K562 (cell line): ENCODE data around the gene GAS1. TPM values are rescaled to one million over a fixed set of nuclear protein-coding genes. Genes with fewer than 3 reads are reported as not detected.

Experiments
- ATAC-seq: fragments of 200-7000 bp; cut with Tn5 transposase; 3 replicates; pipeline ENCODE4 v1.9.1; 2020; ENCODE audit warnings: moderate library complexity
- BruUV-seq: library from RNA; stranded (reverse); fragments of 400-500 nt; replicated peaks from 2 replicates; lab custom pipeline; 2021; lab: Mats Ljungman, UMichigan
- CTCF ChIA-PET: fragments of 300-600 bp; formaldehyde crosslinking; extraction: SDS; loops from one replicate; lab custom pipeline; 2021; ENCODE audit warnings: low intra/inter-chr PET ratio; lab: Yijun Ruan, JAX
- POLR2A ChIA-PET: fragments of 300-600, 350-650 bp; sonication (Branson Sonifier 250); formaldehyde crosslinking; extraction: SDS; loops from one replicate; lab custom pipeline; 2021; ENCODE audit warnings: antibody characterized with exemption, inconsistent platforms; lab: Yijun Ruan, JAX
- DNase-seq, 4 experiments: peaks; one replicate each; pipeline versions ENCODE4 v3.0.0 to v3.0.0-alpha.2; 2011 to 2018; ENCODE audit warnings: low spot score in 3 of 4, mixed read lengths in 3 of 4; ENCODE audit errors: extremely low read depth in 1 of 4
- FAIRE-seq: peaks from 2 replicates; lab custom pipeline; 2011; peaks lifted over from hg19 to GRCh38; lab: Jason Lieb, UNC
- H2AFZ ChIP-seq: 2 replicates; pipeline ENCODE4 v1.6.0; 2011; ENCODE audit warnings: low read depth, low read length, control low read depth, inconsistent platforms
- H3K27ac ChIP-seq: fragments of 200-600 bp; 3 replicates; pipeline ENCODE4 v1.8.0; 2011; ENCODE audit warnings: low read depth, mild to moderate bottlenecking, control low read depth, inconsistent platforms, low read length, moderate library complexity, mixed read lengths; ENCODE audit errors: extremely low read depth
- H3K27me3 ChIP-seq, 2 experiments: fragments of 300-600 bp in 1 of 2; 2 replicates in 1 of 2; 3 replicates in 1 of 2; pipeline versions ENCODE4 v1.6.0 to v1.8.0; 2011; ENCODE audit warnings: inconsistent platforms in 2 of 2, low read length in 2 of 2, mild to moderate bottlenecking in 1 of 2, mixed read lengths in 1 of 2, moderate library complexity in 1 of 2; ENCODE audit not compliant: control insufficient read depth in 2 of 2, insufficient read depth in 2 of 2
- H3K36me3 ChIP-seq: fragments of 300-600 bp; 3 replicates; pipeline ENCODE4 v1.8.0; 2011; ENCODE audit warnings: mild to moderate bottlenecking, low read length, inconsistent platforms; ENCODE audit not compliant: control insufficient read depth, insufficient read depth
- H3K4me1 ChIP-seq, 2 experiments: fragments of 200-600 bp in 1 of 2; replicated peaks in 1 of 2; 2 replicates in 1 of 2; 3 replicates in 1 of 2; pipeline versions ENCODE4 v1.5.1 to v1.8.0; 2011; ENCODE audit warnings: inconsistent platforms in 2 of 2, low read length in 2 of 2, mild to moderate bottlenecking in 1 of 2, mixed read lengths in 1 of 2, moderate library complexity in 1 of 2; ENCODE audit not compliant: control insufficient read depth in 2 of 2, insufficient read depth in 2 of 2
- H3K4me2 ChIP-seq: 2 replicates; pipeline ENCODE4 v1.6.1; 2011; ENCODE audit warnings: low read length, control low read depth, inconsistent platforms, mixed read lengths; ENCODE audit not compliant: insufficient read depth
- H3K4me3 ChIP-seq: fragments of 200-600 bp; sonication (generic), shearing (Covaris generic); 2 replicates; pipeline ENCODE4 v1.5.1; 2016; ENCODE audit warnings: control low read depth, inconsistent platforms
- H3K79me2 ChIP-seq: fragments of 200-600 bp; 3 replicates; pipeline ENCODE4 v1.8.0; 2011; ENCODE audit warnings: low read length, inconsistent platforms; ENCODE audit not compliant: control insufficient read depth, insufficient read depth
- H3K9ac ChIP-seq, 2 experiments: 2 replicates each; pipeline versions ENCODE4 v1.6.0 to v1.6.1; 2011; ENCODE audit warnings: low read depth in 2 of 2, low read length in 2 of 2, control low read depth in 1 of 2, inconsistent platforms in 1 of 2, mild to moderate bottlenecking in 1 of 2, mixed read lengths in 1 of 2; ENCODE audit not compliant: insufficient read depth in 1 of 2
- H3K9me1 ChIP-seq: one replicate; pipeline ENCODE4 v1.6.0; 2011; ENCODE audit warnings: inconsistent platforms, mild to moderate bottlenecking, low read length, moderate library complexity; ENCODE audit not compliant: control insufficient read depth, insufficient read depth
- H3K9me3 ChIP-seq: replicated peaks from 2 replicates; pipeline ENCODE4 v1.5.1; 2011; ENCODE audit warnings: low read depth, low read length, inconsistent platforms; ENCODE audit not compliant: control insufficient read depth, insufficient read depth
- H4K20me1 ChIP-seq: replicated peaks from 2 replicates; pipeline ENCODE4 v1.6.1; 2011; ENCODE audit warnings: low read length, inconsistent platforms, mixed read lengths; ENCODE audit not compliant: control insufficient read depth, insufficient read depth
- BCOR ChIP-seq: fragments of 450-650 bp; IDR thresholded peaks from 2 replicates; pipeline ENCODE4 v1.6.1; 2016
- BRF1 ChIP-seq: IDR thresholded peaks from 3 replicates; pipeline ENCODE4 v1.6.1; 2011; ENCODE audit warnings: borderline replicate concordance, mild to moderate bottlenecking; ENCODE audit not compliant: insufficient read length; ENCODE audit errors: extremely low read depth
- CHD2 ChIP-seq: IDR thresholded peaks from 2 replicates; pipeline ENCODE4 v1.6.1; 2011; ENCODE audit warnings: low read depth, low read length
- CLOCK ChIP-seq: fragments of 250-450 bp; sonication (Bioruptor Pico); IDR thresholded peaks from 2 replicates; pipeline ENCODE4 v1.4.0; 2020; ENCODE audit warnings: mild to moderate bottlenecking, moderate library complexity, borderline replicate concordance
- GABPA ChIP-seq: fragments of 200-800 bp; sonication (Bioruptor generic); conservative IDR thresholded peaks from 2 replicates; pipeline ENCODE4 v1.6.1; 2016; ENCODE audit warnings: low read depth, missing genetic modification characterization, missing compliant biosample characterization
- HMG20B ChIP-seq: fragments of 250-450 bp; sonication (Bioruptor Pico); IDR thresholded peaks from 2 replicates; pipeline ENCODE4 v1.5.0; 2021; ENCODE audit warnings: mild to moderate bottlenecking
- MBD2 ChIP-seq: sonication (generic); IDR thresholded peaks from 2 replicates; pipeline ENCODE4 v1.6.1; 2016; ENCODE audit warnings: low read depth, borderline replicate concordance
- NFIC ChIP-seq: fragments of 450-650 bp; IDR thresholded peaks from 2 replicates; pipeline ENCODE4 v1.6.1; 2017; ENCODE audit warnings: mild to moderate bottlenecking, inconsistent platforms
- POLR3G ChIP-seq: IDR thresholded peaks from 2 replicates; pipeline ENCODE4 v1.6.1; 2011; ENCODE audit not compliant: insufficient read length, insufficient replicate concordance; ENCODE audit errors: extremely low read depth
- RAD51 ChIP-seq: fragments of 450-650 bp; IDR thresholded peaks from 2 replicates; pipeline ENCODE4 v1.7.1; 2016; ENCODE audit warnings: low read depth, mild to moderate bottlenecking, borderline replicate concordance
- SIN3B ChIP-seq: fragments of 450-650 bp; IDR thresholded peaks from 2 replicates; pipeline ENCODE4 v1.6.1; 2017; ENCODE audit warnings: low read depth, mild to moderate bottlenecking, moderate library complexity
- ZNF140 ChIP-seq: fragments of 250-450 bp; sonication (Bioruptor Pico); IDR thresholded peaks from 2 replicates; pipeline ENCODE4 v1.8.0; 2021; ENCODE audit warnings: moderate library complexity, mild to moderate bottlenecking, inconsistent platforms
- ZNF644 ChIP-seq: fragments of 200-800 bp; sonication (Bioruptor generic); IDR thresholded peaks from 2 replicates; pipeline ENCODE4 v1.6.1; 2016; ENCODE audit warnings: low read depth, missing genetic modification characterization, missing compliant biosample characterization
- ZNF766 ChIP-seq: fragments of 200-800 bp; sonication (Bioruptor generic); conservative IDR thresholded peaks from 2 replicates; pipeline ENCODE4 v1.6.1; 2016; ENCODE audit warnings: missing genetic modification characterization, missing compliant biosample characterization
- WGBS: fragments of 100-300 bp; shearing (Covaris generic); methylation state at CpG from one replicate; pipeline ENCODE4 v1.1.6; 2016; ENCODE audit warnings: low coverage, mixed read lengths; ENCODE audit not compliant: insufficient coverage; ENCODE audit errors: missing lambda C conversion rate; 5-methylcytosine and 5-hydroxymethylcytosine counted together
- in situ Hi-C: fragments of 300-500 bp; cut with MboI; formaldehyde crosslinking; loops from 4 replicates; pipeline ENCODE4 v1.15.0; 2018; ENCODE audit warnings: inconsistent platforms, mixed read lengths
- intact Hi-C: fragments of 100-400 bp; cut with micrococcal nuclease; formaldehyde crosslinking; loops from 2 replicates; pipeline ENCODE4 v1.14.2; 2022
- polyA plus RNA-seq, 8 experiments: library from polyadenylated mRNA; depleted of rRNA in 4 of 8; stranded (reverse) in 5 of 8; unstranded in 3 of 8; fragments of >200 nt; fragmentation: Nextera tagmentation in 2 of 8; fragmentation: Illumina TruSeq in 1 of 8; extraction: Ambion mirVana in 2 of 8; extraction: Trizol in 1 of 8; gene quantifications; 2 replicates each; pipeline versions ENCODE4 v1.2.1 to v1.2.3, GENCODE V29; 2011 to 2014; ENCODE audit warnings: inconsistent platforms in 1 of 8, missing spikeins in 1 of 8
- total RNA-seq, 7 experiments: library from RNA; depleted of rRNA in 6 of 7; stranded (reverse); fragments of >200 nt in 6 of 7; fragmentation: Illumina TruSeq in 2 of 7; extraction: Trizol in 2 of 7; gene quantifications; 2 replicates each; pipeline versions ENCODE4 v1.2.1 to v1.2.3, GENCODE V29; 2011 to 2021; ENCODE audit warnings: low replicate concordance in 1 of 7
- TF ChIP-seq, protein P1 (sequence below): fragments of 250-450 bp; sonication (Bioruptor Pico); IDR thresholded peaks from 2 replicates; pipeline ENCODE4 v1.5.1; 2021; ENCODE audit warnings: mild to moderate bottlenecking
- TF ChIP-seq, protein P2 (sequence below): fragments of 450-650 bp; formaldehyde crosslinking; IDR thresholded peaks from 2 replicates; pipeline ENCODE4 v1.4.0; 2020; ENCODE audit warnings: mild to moderate bottlenecking, moderate library complexity
- TF ChIP-seq, protein P3 (sequence below): fragments of 200-800 bp; sonication (Bioruptor generic); IDR thresholded peaks from 2 replicates; pipeline ENCODE4 v1.6.1; 2017; ENCODE audit warnings: missing genetic modification characterization, missing compliant biosample characterization

The GAS1 gene
- total and polyA plus RNA-seq, 9 of the 15 experiments (the other 6 are each of a cell fraction or from before 2014, with no cell fraction given), result 0.07 to 0.09 TPM; not detected in 7

GRCh38 chr9:86926145-86926544, 21.2 kb downstream of the GAS1 start:
- no peak for ATAC-seq
- no peaks in the 10 kb centered on the region for H3K27me3 ChIP-seq
- H3K4me3 ChIP-seq, result no peak overlapping the region
- TF ChIP-seq, protein P1, sequence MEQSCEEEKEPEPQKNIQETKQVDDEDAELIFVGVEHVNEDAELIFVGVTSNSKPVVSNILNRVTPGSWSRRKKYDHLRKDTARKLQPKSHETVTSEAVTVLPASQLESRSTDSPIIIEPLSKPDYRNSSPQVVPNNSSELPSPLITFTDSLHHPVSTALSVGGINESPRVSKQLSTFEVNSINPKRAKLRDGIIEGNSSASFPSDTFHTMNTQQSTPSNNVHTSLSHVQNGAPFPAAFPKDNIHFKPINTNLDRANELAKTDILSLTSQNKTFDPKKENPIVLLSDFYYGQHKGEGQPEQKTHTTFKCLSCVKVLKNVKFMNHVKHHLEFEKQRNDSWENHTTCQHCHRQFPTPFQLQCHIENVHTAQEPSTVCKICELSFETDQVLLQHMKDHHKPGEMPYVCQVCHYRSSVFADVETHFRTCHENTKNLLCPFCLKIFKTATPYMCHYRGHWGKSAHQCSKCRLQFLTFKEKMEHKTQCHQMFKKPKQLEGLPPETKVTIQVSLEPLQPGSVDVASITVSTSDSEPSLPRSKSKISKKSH (CRISPR knock-in tag), result no peak
- no peak for TF ChIP-seq CLOCK (CRISPR knock-in tag)
- no peak for TF ChIP-seq ZNF766 (CRISPR knock-in tag)
- TF ChIP-seq RAD51, result no peak
- TF ChIP-seq ZNF140, result no peak
- TF ChIP-seq BRF1, result no peak
- TF ChIP-seq, protein P2, sequence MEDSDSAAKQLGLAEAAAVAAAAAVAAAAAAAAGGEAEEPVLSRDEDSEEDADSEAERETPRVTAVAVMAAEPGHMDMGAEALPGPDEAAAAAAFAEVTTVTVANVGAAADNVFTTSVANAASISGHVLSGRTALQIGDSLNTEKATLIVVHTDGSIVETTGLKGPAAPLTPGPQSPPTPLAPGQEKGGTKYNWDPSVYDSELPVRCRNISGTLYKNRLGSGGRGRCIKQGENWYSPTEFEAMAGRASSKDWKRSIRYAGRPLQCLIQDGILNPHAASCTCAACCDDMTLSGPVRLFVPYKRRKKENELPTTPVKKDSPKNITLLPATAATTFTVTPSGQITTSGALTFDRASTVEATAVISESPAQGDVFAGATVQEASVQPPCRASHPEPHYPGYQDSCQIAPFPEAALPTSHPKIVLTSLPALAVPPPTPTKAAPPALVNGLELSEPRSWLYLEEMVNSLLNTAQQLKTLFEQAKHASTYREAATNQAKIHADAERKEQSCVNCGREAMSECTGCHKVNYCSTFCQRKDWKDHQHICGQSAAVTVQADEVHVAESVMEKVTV, result no peak
- TF ChIP-seq NFIC, result no peak
- no peak for TF ChIP-seq ZNF644
- no peak for TF ChIP-seq HMG20B (CRISPR knock-in tag)
- TF ChIP-seq GABPA, result no peak
- TF ChIP-seq POLR3G, result no peak
- TF ChIP-seq SIN3B, result no peak
- TF ChIP-seq MBD2, result no peak
- TF ChIP-seq, protein P3, sequence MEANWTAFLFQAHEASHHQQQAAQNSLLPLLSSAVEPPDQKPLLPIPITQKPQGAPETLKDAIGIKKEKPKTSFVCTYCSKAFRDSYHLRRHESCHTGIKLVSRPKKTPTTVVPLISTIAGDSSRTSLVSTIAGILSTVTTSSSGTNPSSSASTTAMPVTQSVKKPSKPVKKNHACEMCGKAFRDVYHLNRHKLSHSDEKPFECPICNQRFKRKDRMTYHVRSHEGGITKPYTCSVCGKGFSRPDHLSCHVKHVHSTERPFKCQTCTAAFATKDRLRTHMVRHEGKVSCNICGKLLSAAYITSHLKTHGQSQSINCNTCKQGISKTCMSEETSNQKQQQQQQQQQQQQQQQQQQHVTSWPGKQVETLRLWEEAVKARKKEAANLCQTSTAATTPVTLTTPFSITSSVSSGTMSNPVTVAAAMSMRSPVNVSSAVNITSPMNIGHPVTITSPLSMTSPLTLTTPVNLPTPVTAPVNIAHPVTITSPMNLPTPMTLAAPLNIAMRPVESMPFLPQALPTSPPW (CRISPR knock-in tag), result no peak
- TF ChIP-seq BCOR, result no peak
- no peak for TF ChIP-seq CHD2
- H3K9me1 ChIP-seq, result no peaks in the 10 kb centered on the region
- no peaks in the 10 kb centered on the region for H3K36me3 ChIP-seq
- no peak for FAIRE-seq
- POLR2A ChIA-PET, result no interaction called here
- CTCF ChIA-PET, result no interaction called here
- H3K79me2 ChIP-seq, result no peaks in the 10 kb centered on the region
- no peaks in the 10 kb centered on the region for H3K9me3 ChIP-seq
- in situ Hi-C loops, result no loop called here
- H3K27ac ChIP-seq, result no peak overlapping the region
- no peak overlapping the region for H3K4me2 ChIP-seq
- H3K9ac ChIP-seq, result no peak overlapping the region
- 0% methylated on average over 3 of the region's 3 CpGs for WGBS
- DNase-seq, result no peak
- H4K20me1 ChIP-seq, result no peaks in the 10 kb centered on the region
- no TSS peak for BruUV-seq
- H2AFZ ChIP-seq, result no peak overlapping the region
- no peaks in the 10 kb centered on the region for H3K4me1 ChIP-seq
- intact Hi-C loops, result no loop called here
